ENCODE measurements around the gene METTL4.

DNA sequence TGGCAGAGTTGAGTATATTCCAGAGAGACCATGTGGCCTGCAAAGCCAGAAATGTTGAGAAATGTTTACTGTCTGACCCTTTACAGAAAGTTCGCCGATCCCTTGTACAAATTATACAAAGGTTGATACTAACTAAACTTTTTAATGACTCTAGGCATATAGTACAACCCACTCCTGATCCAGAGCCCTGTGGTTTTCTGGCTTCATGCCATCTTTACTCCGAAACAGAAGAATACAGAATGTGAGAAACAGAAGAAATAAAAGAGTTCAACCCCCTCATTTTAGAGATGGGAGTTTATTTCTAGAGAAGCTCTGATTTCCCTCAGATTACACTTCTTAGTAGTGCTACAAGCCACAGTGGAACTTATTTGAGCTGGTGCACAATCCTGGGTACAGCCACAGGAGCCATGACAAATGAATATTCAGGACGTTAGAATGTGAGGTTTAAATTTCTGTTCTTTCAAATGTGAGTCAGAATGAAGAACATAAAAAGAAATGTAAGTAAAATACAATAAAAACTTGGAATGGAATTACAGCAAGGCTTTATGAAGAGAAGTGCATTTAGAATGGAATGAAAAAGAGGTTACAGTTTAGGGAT, 46.2 kb upstream of the METTL4 start:
- TF ChIP-seq CTCF (IDR thresholded peaks at IDR 0.05) (no peak), POLR2A (IDR thresholded peaks at IDR 0.05) (no peak)
